ENCODE measurements around the gene GLCE.
"Not testable (repeated sequence)": the region's sequence is repeated elsewhere in the genome, so short reads cannot be mapped to it uniquely, and the experiment has no call there.

The GLCE gene

GRCh38 chr15:69159805-69160140 is 662 bp upstream of the GLCE start:
- DNase-seq (ENCODE audit: low read depth in 2 of 2): no peak

DNA sequence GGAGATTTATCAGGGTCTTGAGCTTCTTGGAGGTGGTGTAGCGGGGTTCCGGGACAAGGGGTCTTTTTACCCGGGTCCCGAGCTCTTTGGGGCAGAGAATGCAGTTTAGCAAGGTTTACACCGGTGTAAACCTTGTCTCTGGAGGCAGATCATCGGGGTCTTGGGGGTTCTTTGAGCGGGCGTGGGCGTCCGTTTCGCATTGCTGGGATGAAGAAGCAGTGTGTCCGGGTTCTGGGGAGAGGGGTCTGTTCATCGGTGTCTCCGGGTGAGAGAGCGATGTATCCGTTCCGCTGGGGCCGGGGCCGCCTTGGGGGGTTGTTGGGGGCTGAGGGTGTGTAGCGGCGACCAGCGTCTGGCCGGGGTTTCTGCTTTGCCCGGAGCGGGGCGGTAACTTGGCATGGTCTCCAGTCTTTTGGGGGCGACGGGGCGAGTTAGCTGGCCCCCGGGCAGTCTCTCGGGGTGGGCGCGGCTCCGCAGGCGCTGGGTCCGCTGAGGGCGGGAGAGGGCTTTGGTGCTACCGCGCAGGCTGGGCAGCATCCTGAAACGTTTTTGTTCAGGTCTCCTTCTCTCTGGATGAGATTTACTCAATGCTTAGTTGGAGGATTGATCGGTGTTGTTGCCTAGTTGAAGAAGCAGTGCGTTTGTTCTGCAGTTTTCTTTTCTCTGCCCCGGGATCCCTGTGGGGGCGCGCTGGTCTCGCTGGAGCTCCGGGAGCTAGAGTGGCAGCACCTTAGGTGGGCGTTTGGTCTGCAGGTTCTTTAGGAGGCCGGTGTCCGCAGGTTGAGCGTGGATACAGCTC is 843 bp downstream of the GLCE start:
- DNase-seq (ENCODE audit: low read depth in 2 of 2): peak; percentile 7 to 9

- no peak for DNase-seq (ENCODE audit: low read depth in 2 of 2)
Measured at GRCh38 chr15:69161878-69162213, 1.4 kb downstream of the GLCE start.

- no peak for DNase-seq (ENCODE audit: low read depth in 2 of 2)
Measured at GRCh38 chr15:69163141-69163669, 2.8 kb downstream of the GLCE start.

GRCh38 chr15:69164807-69165636 is 4.6 kb downstream of the GLCE start:
- no peak for DNase-seq (ENCODE audit: low read depth in 2 of 2)

DNA sequence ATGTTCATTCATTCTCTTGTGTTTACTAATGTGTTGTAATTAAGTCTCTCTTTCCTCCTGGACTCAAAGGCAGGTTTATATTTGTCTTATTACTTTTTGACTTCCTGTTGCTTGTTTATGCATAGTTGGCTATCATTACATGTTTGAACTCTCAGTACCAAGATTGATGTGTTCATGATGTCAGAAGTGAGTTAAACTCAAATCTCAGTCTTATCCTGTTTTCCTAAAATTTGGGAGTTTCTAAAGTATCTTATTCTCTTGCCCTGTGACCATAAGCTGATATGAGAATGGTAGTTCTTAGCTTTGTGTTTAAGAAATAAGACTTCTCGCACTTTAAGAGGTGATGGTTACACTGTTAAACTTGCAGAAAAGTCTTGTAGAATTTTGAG is 5.2 kb downstream of the GLCE start:
- DNase-seq (ENCODE audit: low read depth in 2 of 2): no peak

GRCh38 chr15:69167218-69167846 is 6.9 kb downstream of the GLCE start:
- no peak for DNase-seq (ENCODE audit: low read depth in 2 of 2)

GRCh38 chr15:69168361-69168760 is 7.9 kb downstream of the GLCE start:
- not testable (repeated sequence) for DNase-seq (ENCODE audit: low read depth in 2 of 2)

- not testable (repeated sequence) for DNase-seq (ENCODE audit: low read depth in 2 of 2)
Measured at GRCh38 chr15:69169540-69169939, 9.1 kb downstream of the GLCE start.

- no peak for DNase-seq (ENCODE audit: low read depth in 2 of 2)
Measured at GRCh38 chr15:69170597-69170996, 10.2 kb downstream of the GLCE start.

GRCh38 chr15:69172847-69173246 is 12.4 kb downstream of the GLCE start:
- DNase-seq (ENCODE audit: low read depth in 2 of 2): no peak

DNA sequence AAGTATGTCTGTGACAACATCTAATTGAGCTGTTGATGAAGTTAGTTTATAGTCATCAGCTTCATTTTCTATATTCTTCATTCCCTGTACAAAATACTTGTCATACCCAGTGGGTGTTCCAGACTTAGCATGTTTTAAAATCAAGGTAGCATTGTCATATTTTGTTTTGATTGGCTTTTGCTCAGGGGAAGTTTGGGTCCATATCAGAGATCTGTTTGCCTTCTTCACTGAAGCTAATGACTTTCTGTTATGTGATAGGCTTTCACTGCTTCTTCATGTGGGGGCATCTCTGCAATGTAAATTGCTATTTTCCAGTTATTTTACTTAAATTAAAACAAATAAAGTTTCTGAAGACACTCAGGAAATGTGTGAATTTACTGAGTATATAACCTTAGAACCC is 15.1 kb downstream of the GLCE start:
- DNase-seq (ENCODE audit: low read depth in 2 of 2): no peak

GRCh38 chr15:69181424-69181823 is 21.0 kb downstream of the GLCE start:
- DNase-seq (ENCODE audit: low read depth in 2 of 2): no peak

DNA sequence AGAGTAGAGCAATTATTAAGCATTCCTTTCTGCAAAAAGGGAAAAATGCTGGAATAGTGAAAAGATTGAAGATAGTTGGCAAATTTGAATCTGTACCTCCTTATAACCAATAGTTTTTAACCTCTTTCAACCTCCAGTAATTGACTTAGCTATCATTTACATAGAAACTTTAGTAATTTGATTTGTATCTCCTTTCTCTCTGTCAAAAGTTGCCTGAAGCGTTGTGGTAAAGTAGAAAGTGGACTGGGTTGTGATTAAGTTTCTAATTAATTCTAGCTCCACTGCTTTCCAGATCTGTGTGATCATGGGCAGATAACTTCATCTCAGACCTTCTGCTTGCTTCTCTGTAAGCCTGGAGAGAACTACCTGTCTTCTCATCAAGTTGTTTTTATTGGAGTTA is 24.8 kb downstream of the GLCE start:
- no peak for DNase-seq (ENCODE audit: low read depth in 2 of 2)

GRCh38 chr15:69185706-69186105 is 25.3 kb downstream of the GLCE start:
- DNase-seq (ENCODE audit: low read depth in 2 of 2): no peak

- DNase-seq (ENCODE audit: low read depth in 2 of 2): no peak
Measured at GRCh38 chr15:69189157-69189556, 28.7 kb downstream of the GLCE start.

DNA sequence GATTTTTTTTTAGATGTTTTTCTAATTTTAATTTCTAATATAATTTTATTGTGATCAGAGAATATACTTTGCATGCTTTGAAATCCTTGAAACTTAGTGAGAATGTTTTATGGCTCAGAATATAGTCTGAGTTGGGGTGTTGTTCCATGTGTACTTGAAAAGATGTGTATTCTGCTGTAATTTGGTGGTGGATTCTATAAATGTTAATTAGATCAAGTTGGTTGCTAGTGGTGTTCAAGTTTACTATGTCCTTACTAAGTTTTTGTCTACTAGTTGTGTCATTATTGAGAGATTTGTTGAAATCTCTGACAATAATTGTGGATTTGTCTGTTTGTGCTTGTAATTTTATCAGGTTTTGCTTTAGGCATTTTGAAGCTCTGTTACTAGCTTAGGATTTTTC is 29.7 kb downstream of the GLCE start:
- DNase-seq (ENCODE audit: low read depth in 2 of 2): no peak

DNA sequence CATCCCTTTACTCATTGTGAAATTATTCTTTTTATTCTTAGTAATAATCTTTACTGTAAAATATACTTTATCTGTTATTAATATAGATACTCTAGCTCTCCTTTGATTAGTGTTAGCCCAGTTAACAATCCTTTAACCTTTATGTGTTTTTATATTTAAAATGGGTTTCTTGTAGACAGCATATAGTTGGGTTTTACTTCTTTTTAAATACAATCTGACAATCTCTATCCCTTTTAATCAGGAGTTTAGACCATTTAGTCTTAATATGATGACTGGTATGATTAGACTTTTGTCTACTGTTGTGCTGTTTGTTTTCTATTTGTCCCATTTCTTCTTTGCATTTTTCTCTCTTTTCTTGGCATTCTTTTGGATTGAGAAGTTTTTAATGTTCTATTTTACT is 30.1 kb downstream of the GLCE start:
- no peak for DNase-seq (ENCODE audit: low read depth in 2 of 2)

GRCh38 chr15:69194025-69194827 is 33.8 kb downstream of the GLCE start:
- no peak for DNase-seq (ENCODE audit: low read depth in 2 of 2)

DNA sequence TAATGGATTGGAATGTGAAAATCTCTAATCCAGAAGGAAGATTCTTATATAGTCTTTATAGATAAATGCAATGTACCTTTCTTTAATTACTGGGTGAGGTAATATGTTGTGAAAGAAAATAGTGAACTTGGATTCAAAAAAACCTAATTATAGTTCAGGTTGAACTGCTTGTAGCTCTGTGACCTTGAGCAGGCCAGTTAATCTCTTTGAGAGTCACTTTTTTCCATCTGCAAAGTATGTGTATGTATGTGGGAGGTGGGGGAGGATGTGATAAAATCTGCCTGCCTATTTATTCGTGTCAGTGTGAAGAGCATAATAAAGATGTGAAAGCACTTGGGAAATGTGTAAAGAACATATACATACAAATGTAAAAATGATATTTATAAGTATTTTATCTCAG is 34.4 kb downstream of the GLCE start:
- no peak for DNase-seq (ENCODE audit: low read depth in 2 of 2)

GRCh38 chr15:69200832-69201745 is 40.7 kb downstream of the GLCE start:
- no peak for DNase-seq (ENCODE audit: low read depth in 2 of 2)

Data from stimulated activated CD4-positive, alpha-beta T cell treated with anti-CD3 and anti-CD28 coated beads, Interleukin-1b, Interleukin-23, amount 100 ng/mL, for 4 hours (primary cell).